ENCODE results near the gene INO80C.

GRCh38 chr18:35514752-35515459, 17.1 kb upstream of the INO80C start:
- TF ChIP-seq CTCF (IDR thresholded peaks at IDR 0.05) (no peak), POLR2A (IDR thresholded peaks at IDR 0.05) (no peak)
